Measurements from ENCODE around the gene FHIT. TPM values are rescaled to one million over a fixed set of nuclear protein-coding genes. Genes with fewer than 3 reads are reported as not detected.

The FHIT gene
- total and polyA plus RNA-seq, 8 donors: 1.8 to 10.6 (median 7.1) TPM

DNA sequence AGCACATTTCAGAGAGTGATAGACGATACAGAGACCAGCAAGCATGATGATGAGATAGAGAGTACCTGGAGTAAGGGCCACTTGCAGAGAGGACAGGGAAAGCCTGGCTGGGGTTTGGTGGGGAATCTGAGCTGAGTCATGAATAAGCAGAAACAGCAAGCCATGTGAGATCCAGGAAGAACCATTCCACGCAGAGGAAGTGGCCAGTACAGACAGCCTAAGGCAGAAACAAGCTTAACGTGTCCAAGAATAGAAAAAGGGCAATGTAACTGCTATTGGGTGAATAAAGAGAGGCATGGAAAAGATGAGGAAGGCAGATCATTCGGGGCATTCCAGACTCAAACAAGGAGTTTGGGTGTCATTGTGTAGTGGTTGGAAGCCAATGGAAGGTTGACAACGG is 1385.2 kb downstream of the FHIT start:
- 68 to 84% (median 79%) methylated on average over 5 of the region's 5 CpGs for WGBS, 5 donors
- Histone ChIP-seq H3K36me3 (no peaks in the 10 kb centered on the region), H3K4me3 (no peak overlapping the region), H3K4me1 (no peaks in the 10 kb centered on the region), H3K27ac (no peak overlapping the region), H3K27me3 (no peaks in the 10 kb centered on the region), H3K9me3 (no peaks in the 10 kb centered on the region)
- intact Hi-C loops (cut with DNase I; ENCODE audit: low total_unique reads): loop anchor here (10.0 kb wide), 1 partner anchor 291 kb away; no protein-coding TSS in a partner anchor
- no peak for DNase-seq
- TF ChIP-seq EP300 (IDR thresholded peaks at IDR 0.05) (no peak), POLR2A (IDR thresholded peaks at IDR 0.05) (no peak), POLR2AphosphoS5 (IDR thresholded peaks at IDR 0.05) (no peak)
- TF ChIP-seq, protein P1, sequence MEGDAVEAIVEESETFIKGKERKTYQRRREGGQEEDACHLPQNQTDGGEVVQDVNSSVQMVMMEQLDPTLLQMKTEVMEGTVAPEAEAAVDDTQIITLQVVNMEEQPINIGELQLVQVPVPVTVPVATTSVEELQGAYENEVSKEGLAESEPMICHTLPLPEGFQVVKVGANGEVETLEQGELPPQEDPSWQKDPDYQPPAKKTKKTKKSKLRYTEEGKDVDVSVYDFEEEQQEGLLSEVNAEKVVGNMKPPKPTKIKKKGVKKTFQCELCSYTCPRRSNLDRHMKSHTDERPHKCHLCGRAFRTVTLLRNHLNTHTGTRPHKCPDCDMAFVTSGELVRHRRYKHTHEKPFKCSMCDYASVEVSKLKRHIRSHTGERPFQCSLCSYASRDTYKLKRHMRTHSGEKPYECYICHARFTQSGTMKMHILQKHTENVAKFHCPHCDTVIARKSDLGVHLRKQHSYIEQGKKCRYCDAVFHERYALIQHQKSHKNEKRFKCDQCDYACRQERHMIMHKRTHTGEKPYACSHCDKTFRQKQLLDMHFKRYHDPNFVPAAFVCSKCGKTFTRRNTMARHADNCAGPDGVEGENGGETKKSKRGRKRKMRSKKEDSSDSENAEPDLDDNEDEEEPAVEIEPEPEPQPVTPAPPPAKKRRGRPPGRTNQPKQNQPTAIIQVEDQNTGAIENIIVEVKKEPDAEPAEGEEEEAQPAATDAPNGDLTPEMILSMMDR (IDR thresholded peaks at IDR 0.05): no peak

DNA sequence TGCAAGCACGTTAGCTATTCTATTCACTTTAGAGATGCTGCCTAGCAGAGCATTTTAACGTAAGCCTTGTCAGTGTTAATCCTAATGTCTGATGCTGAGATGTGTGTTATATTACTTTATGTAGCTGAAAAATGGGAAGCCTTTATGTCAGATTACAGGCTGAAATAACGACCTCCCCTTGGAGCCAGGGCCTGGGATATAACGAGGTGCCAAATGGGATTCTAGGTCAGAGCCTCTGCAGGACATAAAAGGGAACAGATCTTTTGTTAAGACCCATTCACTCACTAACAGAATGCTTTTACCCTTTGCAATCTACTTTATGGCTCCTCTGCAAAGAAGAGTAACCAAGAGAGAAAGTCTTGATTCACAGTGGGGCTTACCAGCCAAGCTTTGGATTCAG is 1385.9 kb downstream of the FHIT start:
- DNase-seq: no peak
- Histone ChIP-seq H3K27me3 (no peaks in the 10 kb centered on the region), H3K27ac (no peak overlapping the region), H3K4me3 (no peak overlapping the region), H3K36me3 (no peaks in the 10 kb centered on the region), H3K9me3 (no peaks in the 10 kb centered on the region), H3K4me1 (no peaks in the 10 kb centered on the region)
- intact Hi-C loops (cut with DNase I; ENCODE audit: low total_unique reads): loop anchor here (10.0 kb wide), 1 partner anchor 291 kb away; no protein-coding TSS in a partner anchor
- 60 to 79% (median 72%) methylated on average over 4 of the region's 4 CpGs for WGBS, 5 donors
- TF ChIP-seq, protein P1 (IDR thresholded peaks at IDR 0.05): no peak
- no peak for TF ChIP-seq POLR2A (IDR thresholded peaks at IDR 0.05)
- no peak for TF ChIP-seq POLR2AphosphoS5 (IDR thresholded peaks at IDR 0.05)
- no peak for TF ChIP-seq EP300 (IDR thresholded peaks at IDR 0.05)

GRCh38 chr3:59862686-59863085 is 1388.6 kb downstream of the FHIT start:
- H3K4me1 ChIP-seq: no peaks in the 10 kb centered on the region
- no peak for TF ChIP-seq POLR2AphosphoS5 (IDR thresholded peaks at IDR 0.05)
- TF ChIP-seq POLR2A (IDR thresholded peaks at IDR 0.05): no peak
- TF ChIP-seq EP300 (IDR thresholded peaks at IDR 0.05): no peak
- TF ChIP-seq, protein P1 (IDR thresholded peaks at IDR 0.05): no peak
- no peak overlapping the region for H3K27ac ChIP-seq
- no peaks in the 10 kb centered on the region for H3K36me3 ChIP-seq
- no peak for DNase-seq
- intact Hi-C loops (cut with DNase I; ENCODE audit: low total_unique reads): loop anchor here (10.0 kb wide), 1 partner anchor 288 kb away; no protein-coding TSS in a partner anchor
- H3K9me3 ChIP-seq: no peaks in the 10 kb centered on the region
- H3K27me3 ChIP-seq: no peaks in the 10 kb centered on the region
- 61 to 74% (median 65%) methylated on average over 6 of the region's 6 CpGs for WGBS, 5 donors
- H3K4me3 ChIP-seq: no peak overlapping the region

DNA sequence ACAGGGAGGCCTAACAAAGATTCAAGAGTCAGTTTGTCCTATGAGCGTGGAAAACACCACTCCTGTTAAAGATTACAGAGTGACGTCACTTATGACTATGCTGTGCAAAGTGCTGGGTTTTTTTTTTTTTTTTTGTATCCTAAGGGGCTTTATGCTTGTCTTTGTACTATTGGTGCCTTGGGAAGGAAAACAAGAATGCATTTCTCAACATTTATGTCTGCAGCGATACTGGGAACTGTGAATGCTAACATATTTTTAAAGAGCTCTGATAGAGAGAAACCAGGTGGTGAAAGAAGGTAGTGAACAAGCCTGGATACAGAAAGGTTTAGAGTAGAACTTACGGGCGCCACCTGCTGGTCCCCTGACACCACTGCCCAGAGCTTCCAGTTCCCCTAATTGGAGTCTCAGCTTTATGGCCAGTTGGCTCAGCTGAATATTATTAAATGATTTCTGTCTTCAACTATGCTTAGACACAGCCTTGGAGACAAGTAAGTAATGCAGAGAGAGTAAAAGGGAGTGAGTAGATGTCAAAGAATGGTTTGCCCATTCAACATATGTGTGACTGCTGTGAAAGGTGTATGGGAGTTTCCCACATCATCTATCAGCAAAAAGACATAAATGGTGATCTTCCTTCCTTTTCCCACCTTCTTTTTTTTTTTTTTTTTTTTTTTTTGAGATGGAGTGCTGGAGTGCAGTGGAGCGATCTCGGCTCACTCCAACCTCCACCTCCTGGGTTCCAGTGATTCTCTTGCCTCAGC is 1393.5 kb downstream of the FHIT start:
- peak; percentile 88 to 94 for DNase-seq
- TF ChIP-seq EP300 (IDR thresholded peaks at IDR 0.05) (no peak), POLR2AphosphoS5 (IDR thresholded peaks at IDR 0.05) (peak in 1 of 3 donors; percentile 17), POLR2A (IDR thresholded peaks at IDR 0.05) (no peak)
- TF ChIP-seq, protein P1 (IDR thresholded peaks at IDR 0.05): peak in 5 of 7 experiments; percentile 80 to 89 (median 87)
- WGBS, 5 donors: 21 to 30% (median 28%) methylated on average over 7 of the region's 7 CpGs
- Histone ChIP-seq H3K27me3 (no peaks in the 10 kb centered on the region), H3K4me3 (no peak overlapping the region), H3K9me3 (no peaks in the 10 kb centered on the region), H3K27ac (no peak overlapping the region), H3K4me1 (peaks cover 0 to 5% (median 0%) of the 10 kb centered on the region in 4 donors), H3K36me3 (no peaks in the 10 kb centered on the region)
- intact Hi-C loops (cut with DNase I; ENCODE audit: low total_unique reads): no loop called here
